EH (cell line): ENCODE measurements around the gene FOXS1.

Experiments used
- DNase-seq: peaks from one replicate; pipeline ENCODE4 v3.0.0-alpha.2; 2015; ENCODE audit warnings: low read depth

FOXS1 gene

GRCh38 chr20:31861135-31861384 is 15.7 kb upstream of the FOXS1 start:
- no peak for DNase-seq

- peak; percentile 51 for DNase-seq
These were observed 15.2 kb upstream of the FOXS1 start for GRCh38 chr20:31860390-31861134.

- DNase-seq, result no peak
These were observed 14.6 kb upstream of the FOXS1 start for GRCh38 chr20:31859998-31860380.

- no peak for DNase-seq
These were observed 14.0 kb upstream of the FOXS1 start for GRCh38 chr20:31859266-31859997.

- no peak for DNase-seq
These were observed 13.3 kb upstream of the FOXS1 start for GRCh38 chr20:31858760-31859083.

- DNase-seq, result no peak
These were observed 12.7 kb upstream of the FOXS1 start for GRCh38 chr20:31857861-31858759.

- no peak for DNase-seq
These were observed 11.1 kb upstream of the FOXS1 start for GRCh38 chr20:31856516-31856915.

GRCh38 chr20:31853481-31853880 is 8.1 kb upstream of the FOXS1 start:
- DNase-seq, result no peak

GRCh38 chr20:31851240-31851955 is 6.0 kb upstream of the FOXS1 start:
- DNase-seq, result no peak

- no peak for DNase-seq
These were observed 4.0 kb upstream of the FOXS1 start for GRCh38 chr20:31849306-31849930.

- DNase-seq, result no peak
These were observed 2.9 kb upstream of the FOXS1 start for GRCh38 chr20:31848088-31848999.

- no peak for DNase-seq
These were observed 1.4 kb upstream of the FOXS1 start for GRCh38 chr20:31846793-31847138.

- DNase-seq, result no peak
These were observed 586 bp downstream of the FOXS1 start for GRCh38 chr20:31844737-31845299.

- DNase-seq, result no peak
These were observed 1.5 kb downstream of the FOXS1 start for GRCh38 chr20:31843881-31844280.

- DNase-seq, result no peak
These were observed 2.1 kb downstream of the FOXS1 start for GRCh38 chr20:31843288-31843687.

- peak; percentile 77 for DNase-seq
These were observed 2.8 kb downstream of the FOXS1 start for GRCh38 chr20:31842471-31843157.

GRCh38 chr20:31841928-31842327 is 3.5 kb downstream of the FOXS1 start:
- DNase-seq, result peak; percentile 75

GRCh38 chr20:31840906-31841816 is 4.2 kb downstream of the FOXS1 start:
- peak; percentile 39 for DNase-seq
